ENCODE results near the gene COL15A1.

- TF ChIP-seq POLR2A (IDR thresholded peaks at IDR 0.05; ENCODE audit: extremely low read depth, insufficient read length) (no peak), CTCF (IDR thresholded peaks at IDR 0.05; ENCODE audit: low read depth, low read length) (no peak)
These were observed 11.6 kb downstream of the COL15A1 start for GRCh38 chr9:98955259-98955658.
